GM10266 (cell line): ENCODE measurements around the gene SLC37A1.

Experiments
- DNase-seq: peaks from one replicate; pipeline ENCODE4 v3.0.0; 2012; ENCODE audit errors: extremely low spot score
- CTCF ChIP-seq: IDR thresholded peaks from 2 replicates; pipeline ENCODE4 v1.5.1; 2012; ENCODE audit warnings: mild to moderate bottlenecking, low read depth; ENCODE audit not compliant: control insufficient read depth, insufficient read depth; ENCODE audit errors: missing control alignments

The SLC37A1 gene

GRCh38 chr21:42599962-42600361, 86.3 kb downstream of the SLC37A1 start:
- DNase-seq: no peak
- TF ChIP-seq CTCF: no peak

- DNase-seq: no peak
- TF ChIP-seq CTCF: no peak
Measured at GRCh38 chr21:42601656-42602055, 88.0 kb downstream of the SLC37A1 start.

GRCh38 chr21:42607102-42607501, 93.5 kb downstream of the SLC37A1 start:
- TF ChIP-seq CTCF: no peak
- no peak for DNase-seq

- no peak for TF ChIP-seq CTCF
- no peak for DNase-seq
Measured at GRCh38 chr21:42607525-42608102, 94.0 kb downstream of the SLC37A1 start.

GRCh38 chr21:42608446-42608845, 94.8 kb downstream of the SLC37A1 start:
- DNase-seq: no peak
- TF ChIP-seq CTCF: no peak

- DNase-seq: peak; percentile 43
- no peak for TF ChIP-seq CTCF
Measured at GRCh38 chr21:42609811-42610210, 96.2 kb downstream of the SLC37A1 start.

- TF ChIP-seq CTCF: no peak
- no peak for DNase-seq
Measured at GRCh38 chr21:42611852-42612251, 98.2 kb downstream of the SLC37A1 start.
